Endothelial cell of umbilical vein (primary cell): ENCODE data around the gene CABLES1.

ENCODE experiments used
- EZH2 ChIP-seq: IDR thresholded peaks from 2 replicates; pipeline ENCODE4 v1.6.1; 2012; ENCODE audit warnings: borderline replicate concordance, low read depth, mild to moderate bottlenecking, moderate library complexity, low read length, inconsistent platforms; ENCODE audit not compliant: severe bottlenecking
- POLR2AphosphoS5 ChIP-seq: IDR thresholded peaks from 2 replicates; pipeline ENCODE4 v1.6.1; 2012; ENCODE audit warnings: low read depth, mild to moderate bottlenecking, control low read depth, low read length, moderate library complexity; ENCODE audit not compliant: insufficient read depth

GRCh38 chr18:23093772-23094171 lies 41.5 kb upstream of the CABLES1 start:
- TF ChIP-seq EZH2 (no peak), POLR2AphosphoS5 (no peak)
